AG04450 (cell line): ENCODE data around the gene TRPC6. TPM values are rescaled to one million over a fixed set of nuclear protein-coding genes. Genes with fewer than 3 reads are reported as not detected.

Experiments
- CTCF ChIA-PET: fragments of 300-600, 350-600 bp; formaldehyde crosslinking; extraction: SDS; loops from one replicate; lab custom pipeline; 2022; ENCODE audit warnings: antibody characterized with exemption, inconsistent platforms; lab: Charles Lee
- POLR2A ChIA-PET: fragments of 350-600 bp; formaldehyde crosslinking; extraction: SDS; loops from one replicate; lab custom pipeline; 2021; ENCODE audit warnings: antibody characterized with exemption, inconsistent platforms; lab: Yijun Ruan, JAX
- DNase-seq: peaks from one replicate; pipeline ENCODE4 v3.0.0-alpha.2; 2011; ENCODE audit warnings: low read depth, low spot score
- H3K27ac ChIP-seq: one replicate; pipeline ENCODE4 v1.5.1; 2012; ENCODE audit warnings: low read depth, low read length, control low read depth
- H3K27me3 ChIP-seq: one replicate; pipeline ENCODE4 v1.6.0; 2012; ENCODE audit warnings: low read length; ENCODE audit not compliant: control insufficient read depth, insufficient read depth
- H3K4me3 ChIP-seq: 2 replicates; pipeline ENCODE4 v1.5.1; 2011; ENCODE audit warnings: mild to moderate bottlenecking, low read depth, low read length, control low read depth
- H3K9me3 ChIP-seq: 2 replicates; pipeline ENCODE4 v1.5.1; 2012; ENCODE audit warnings: low read length; ENCODE audit not compliant: control insufficient read depth, insufficient read depth
- CTCF ChIP-seq: IDR thresholded peaks from 2 replicates; pipeline ENCODE4 v1.5.1; 2011; ENCODE audit warnings: low read depth, low read length, control low read depth, inconsistent platforms
- polyA plus RNA-seq: library from polyadenylated mRNA; depleted of rRNA; stranded (reverse); fragments of >200 nt; gene quantifications from 2 replicates; pipeline ENCODE4 v1.2.3, GENCODE V29; 2011

TRPC6 gene
- polyA plus RNA-seq, 1 experiment = 5.6 TPM

- POLR2A ChIA-PET = interaction anchor here (1.6 kb wide), 1 partner anchor 65 kb away, joined by 7 read pairs; no protein-coding TSS in a partner anchor
- no peak for DNase-seq
- no peaks in the 10 kb centered on the region for H3K27me3 ChIP-seq
- H3K9me3 ChIP-seq = no peaks in the 10 kb centered on the region
- no peak overlapping the region for H3K4me3 ChIP-seq
- CTCF ChIA-PET = interaction anchor here (1.0 to 1.7 kb wide), 4 partner anchors 96 to 454 kb away, joined by 3 read pairs; no protein-coding TSS in a partner anchor
- no peak overlapping the region for H3K27ac ChIP-seq
- TF ChIP-seq CTCF = no peak
Observed at GRCh38 chr11:101552888-101553287, 30.9 kb downstream of the TRPC6 start.

- ChIA-PET CTCF (no interaction called here), POLR2A (no interaction called here)
- no peak overlapping the region for H3K4me3 ChIP-seq
- no peaks in the 10 kb centered on the region for H3K9me3 ChIP-seq
- DNase-seq = no peak
- H3K27ac ChIP-seq = no peak overlapping the region
- no peak for TF ChIP-seq CTCF
- H3K27me3 ChIP-seq = no peaks in the 10 kb centered on the region
Observed at GRCh38 chr11:101528541-101528940, 55.3 kb downstream of the TRPC6 start.

DNA sequence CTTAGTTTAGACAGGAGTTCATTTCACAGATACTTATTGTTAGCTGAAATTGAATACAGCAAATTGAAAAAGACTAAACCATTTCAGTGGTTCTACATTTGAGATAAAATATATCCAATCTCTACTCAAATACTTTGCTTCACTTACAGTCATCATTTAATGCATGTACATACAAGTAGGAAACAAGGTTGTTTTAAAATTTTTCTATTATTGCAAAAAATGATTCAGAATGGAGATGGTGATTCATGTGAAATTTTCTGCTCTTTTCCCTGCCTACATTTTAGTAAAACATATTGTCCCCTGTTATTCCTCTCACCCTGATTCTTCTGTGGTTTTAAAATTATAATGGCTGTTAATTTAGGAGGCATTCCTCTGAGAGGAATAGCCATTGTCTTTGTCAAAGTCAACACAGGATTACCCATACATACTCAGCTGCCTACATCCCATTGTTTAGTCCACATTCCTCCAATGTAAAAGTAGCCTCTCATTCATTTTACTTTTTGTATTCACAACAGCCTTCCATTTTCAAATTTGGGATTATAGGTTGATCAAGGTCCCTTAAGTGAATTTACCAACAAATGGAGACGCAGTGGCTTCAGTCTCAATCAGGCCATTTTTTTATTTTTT, 60.1 kb downstream of the TRPC6 start:
- Histone ChIP-seq H3K27ac (no peak overlapping the region), H3K4me3 (no peak overlapping the region), H3K27me3 (no peaks in the 10 kb centered on the region), H3K9me3 (no peaks in the 10 kb centered on the region)
- ChIA-PET POLR2A (no interaction called here), CTCF (no interaction called here)
- no peak for TF ChIP-seq CTCF
- no peak for DNase-seq

- Histone ChIP-seq H3K27ac (no peak overlapping the region), H3K27me3 (no peaks in the 10 kb centered on the region), H3K9me3 (no peaks in the 10 kb centered on the region), H3K4me3 (no peak overlapping the region)
- POLR2A ChIA-PET = no interaction called here
- CTCF ChIA-PET = no interaction called here
- no peak for DNase-seq
- no peak for TF ChIP-seq CTCF
Observed at GRCh38 chr11:101523193-101523592, 60.6 kb downstream of the TRPC6 start.

DNA sequence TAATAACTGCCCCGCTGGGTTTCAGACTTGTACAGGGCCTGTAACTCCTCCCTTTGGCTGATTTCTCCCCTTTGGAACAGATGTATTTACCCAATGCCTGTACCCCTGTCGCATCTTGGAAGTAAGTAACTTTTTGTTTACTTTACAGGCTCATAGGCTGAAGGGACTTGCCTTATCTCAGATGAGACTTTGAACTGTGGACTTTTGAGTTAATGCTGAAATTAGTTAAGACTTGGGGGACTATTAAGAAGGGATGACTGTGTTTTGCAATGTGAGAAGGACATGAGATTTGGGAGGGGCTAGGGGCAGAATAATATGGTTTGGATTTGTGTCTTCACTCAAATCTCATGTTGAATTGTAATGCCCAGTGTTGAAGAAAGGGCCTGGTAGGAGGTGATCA, 62.0 kb downstream of the TRPC6 start:
- Histone ChIP-seq H3K9me3 (no peaks in the 10 kb centered on the region), H3K4me3 (no peak overlapping the region), H3K27me3 (no peaks in the 10 kb centered on the region), H3K27ac (no peak overlapping the region)
- ChIA-PET CTCF (no interaction called here), POLR2A (no interaction called here)
- DNase-seq = no peak
- TF ChIP-seq CTCF = no peak
